ENCODE results near the gene PPCDC. TPM values are rescaled to one million over a fixed set of nuclear protein-coding genes. Genes with fewer than 3 reads are reported as not detected.

PPCDC gene
- total and polyA plus RNA-seq, 4 donors = 12.8 to 23.8 (median 20.8) TPM

DNA sequence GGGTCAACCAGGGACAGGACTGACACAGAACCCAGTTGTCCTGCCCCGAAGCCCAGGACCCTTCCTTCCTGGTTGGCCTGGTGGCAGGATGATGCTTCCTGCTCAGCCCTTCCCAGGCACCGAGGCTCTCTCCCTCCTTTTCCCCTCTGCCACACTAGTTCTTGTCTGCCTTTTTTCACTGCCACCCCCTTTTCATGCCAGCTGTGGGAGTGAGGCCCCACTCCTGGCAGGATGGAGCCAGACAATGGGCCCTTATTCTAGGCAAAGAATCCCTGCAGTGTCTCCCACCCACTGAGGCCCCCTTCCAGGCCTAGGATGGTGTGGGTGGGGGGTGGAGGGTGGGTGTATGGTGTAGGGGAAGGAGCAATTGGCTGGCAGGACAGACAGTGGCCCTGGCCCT, 29.2 kb upstream of the PPCDC start:
- H3K36me3 ChIP-seq (ENCODE audit: control insufficient read depth in 4 of 4, insufficient read depth in 4 of 4, low read length in 4 of 4) = no peaks in the 10 kb centered on the region
- no peak overlapping the region for H3K9ac ChIP-seq (ENCODE audit: insufficient read depth in 1 of 2, low read length in 2 of 2)
- WGBS, 2 donors = 54 to 61% methylated on average over 2 of the region's 2 CpGs
- ATAC-seq (ENCODE audit: insufficient read depth, low FRiP score) (no peak), DNase-seq (no peak)
- no peak overlapping the region for H3K4me3 ChIP-seq
- TF ChIP-seq, protein P1, sequence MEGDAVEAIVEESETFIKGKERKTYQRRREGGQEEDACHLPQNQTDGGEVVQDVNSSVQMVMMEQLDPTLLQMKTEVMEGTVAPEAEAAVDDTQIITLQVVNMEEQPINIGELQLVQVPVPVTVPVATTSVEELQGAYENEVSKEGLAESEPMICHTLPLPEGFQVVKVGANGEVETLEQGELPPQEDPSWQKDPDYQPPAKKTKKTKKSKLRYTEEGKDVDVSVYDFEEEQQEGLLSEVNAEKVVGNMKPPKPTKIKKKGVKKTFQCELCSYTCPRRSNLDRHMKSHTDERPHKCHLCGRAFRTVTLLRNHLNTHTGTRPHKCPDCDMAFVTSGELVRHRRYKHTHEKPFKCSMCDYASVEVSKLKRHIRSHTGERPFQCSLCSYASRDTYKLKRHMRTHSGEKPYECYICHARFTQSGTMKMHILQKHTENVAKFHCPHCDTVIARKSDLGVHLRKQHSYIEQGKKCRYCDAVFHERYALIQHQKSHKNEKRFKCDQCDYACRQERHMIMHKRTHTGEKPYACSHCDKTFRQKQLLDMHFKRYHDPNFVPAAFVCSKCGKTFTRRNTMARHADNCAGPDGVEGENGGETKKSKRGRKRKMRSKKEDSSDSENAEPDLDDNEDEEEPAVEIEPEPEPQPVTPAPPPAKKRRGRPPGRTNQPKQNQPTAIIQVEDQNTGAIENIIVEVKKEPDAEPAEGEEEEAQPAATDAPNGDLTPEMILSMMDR (IDR thresholded peaks at IDR 0.05; ENCODE audit: control extremely low read depth, extremely low read depth) = no peak
- H3K4me1 ChIP-seq (ENCODE audit: control insufficient read depth in 5 of 5, insufficient read depth in 5 of 5, low read length in 5 of 5) = peaks cover 0 to 18% (median 7%) of the 10 kb centered on the region in 5 donors
- H3K27me3 ChIP-seq (ENCODE audit: control insufficient read depth in 3 of 3, insufficient read depth in 3 of 3, low read length in 2 of 3) = peaks cover 0 to 6% (median 0%) of the 10 kb centered on the region in 3 donors
- H3K27ac ChIP-seq (ENCODE audit: low read depth in 1 of 2, low read length in 1 of 2) = no peak overlapping the region
- no peaks in the 10 kb centered on the region for H3K9me3 ChIP-seq (ENCODE audit: control insufficient read depth in 4 of 4, insufficient read depth in 3 of 4, low read length in 3 of 4)

DNA sequence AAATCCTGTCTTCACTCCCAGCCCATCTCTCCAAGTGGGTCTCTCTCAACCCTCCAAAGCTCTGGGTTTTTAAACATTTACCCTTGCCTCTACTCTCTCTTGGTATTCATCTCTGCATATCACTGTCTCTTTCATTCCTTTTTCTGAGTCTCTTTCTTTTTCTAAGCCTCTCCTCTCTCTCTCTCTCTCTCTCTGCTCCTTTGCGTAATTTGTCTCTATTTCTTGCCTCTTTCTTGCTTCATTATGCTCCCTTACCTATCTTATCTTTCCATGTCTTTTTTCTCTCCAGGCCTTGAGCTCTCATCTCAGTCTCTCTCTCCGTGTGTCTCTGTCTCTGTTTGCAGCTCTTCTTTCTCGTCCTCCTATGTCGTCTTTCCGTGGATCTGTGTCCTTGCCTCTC, 28.7 kb upstream of the PPCDC start:
- ATAC-seq (ENCODE audit: insufficient read depth, low FRiP score) = no peak

DNA sequence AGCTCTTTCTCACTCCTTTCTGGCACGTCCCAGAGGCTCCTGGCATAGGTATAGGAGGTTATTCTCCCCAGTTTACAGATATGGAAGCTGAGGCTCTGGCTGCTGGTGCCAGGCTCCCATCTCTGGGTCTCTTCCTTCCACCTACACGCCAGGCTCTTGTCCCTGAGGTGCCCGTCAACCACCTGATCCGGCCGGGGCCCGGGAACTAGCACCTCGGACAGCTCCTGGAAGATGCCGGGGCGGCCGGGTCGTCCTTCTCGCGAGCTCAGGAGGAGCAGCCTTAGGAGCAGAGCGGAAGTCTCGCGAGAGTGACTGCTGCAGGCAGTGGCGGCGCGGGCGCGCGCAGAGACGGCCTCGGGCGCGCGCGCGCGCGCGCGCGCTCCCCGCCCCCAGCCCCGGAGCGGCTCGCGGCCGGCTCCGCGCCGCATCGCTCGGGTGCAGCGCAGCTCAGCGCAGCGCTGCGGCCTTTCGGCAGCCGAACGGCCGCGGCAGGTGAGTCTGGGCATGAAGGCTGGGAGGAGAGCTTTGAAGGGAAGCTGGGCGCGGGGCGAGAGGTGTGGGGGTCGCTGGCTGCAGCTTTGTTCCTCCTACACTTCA, 28.1 kb upstream of the PPCDC start, which contains the start of gene SCAMP5:
TSS of gene SCAMP5 (plus strand) at position 382 of the 597 bp plus-strand sequence. CDS start 16,277 bp downstream, outside the sequence.
- Histone ChIP-seq H3K9ac (ENCODE audit: insufficient read depth in 1 of 2, low read length in 2 of 2) (peak within 1 kb of the TSS in 1 of 2 donors; percentile 34), H3K36me3 (ENCODE audit: control insufficient read depth in 4 of 4, insufficient read depth in 4 of 4, low read length in 4 of 4) (no peaks in the 10 kb centered on the region), H3K4me1 (ENCODE audit: control insufficient read depth in 5 of 5, insufficient read depth in 5 of 5, low read length in 5 of 5) (peaks cover 0 to 18% (median 7%) of the 10 kb centered on the region in 5 donors), H3K9me3 (ENCODE audit: control insufficient read depth in 4 of 4, insufficient read depth in 3 of 4, low read length in 3 of 4) (no peaks in the 10 kb centered on the region), H3K27me3 (ENCODE audit: control insufficient read depth in 3 of 3, insufficient read depth in 3 of 3, low read length in 2 of 3) (peaks cover 0 to 6% (median 0%) of the 10 kb centered on the region in 3 donors), H3K4me3 (peak within 1 kb of the TSS; percentile 62), H3K27ac (ENCODE audit: low read depth in 1 of 2, low read length in 1 of 2) (peak within 1 kb of the TSS in 1 of 2 donors; percentile 13)
- TF ChIP-seq, protein P1 (IDR thresholded peaks at IDR 0.05; ENCODE audit: control extremely low read depth, extremely low read depth) = no peak
- ATAC-seq (ENCODE audit: insufficient read depth, low FRiP score) (peak; percentile 98), DNase-seq (peak; percentile 93 to 98 (median 95))
- WGBS, 2 donors = 1% methylated on average over 54 to 58 of the region's 58 CpGs

More for the DNA sequence above, 28.7 kb upstream of the PPCDC start:
- WGBS, 2 donors = 50 to 53% methylated on average over 5 of the region's 5 CpGs
- DNase-seq = no peak
- no peak overlapping the region for H3K4me3 ChIP-seq
- H3K27me3 ChIP-seq (ENCODE audit: control insufficient read depth in 3 of 3, insufficient read depth in 3 of 3, low read length in 2 of 3) = peaks cover 0 to 6% (median 0%) of the 10 kb centered on the region in 3 donors
- no peak overlapping the region for H3K9ac ChIP-seq (ENCODE audit: insufficient read depth in 1 of 2, low read length in 2 of 2)
- H3K36me3 ChIP-seq (ENCODE audit: control insufficient read depth in 4 of 4, insufficient read depth in 4 of 4, low read length in 4 of 4) = no peaks in the 10 kb centered on the region
- peaks cover 0 to 18% (median 7%) of the 10 kb centered on the region in 5 donors for H3K4me1 ChIP-seq (ENCODE audit: control insufficient read depth in 5 of 5, insufficient read depth in 5 of 5, low read length in 5 of 5)
- TF ChIP-seq, protein P1 (IDR thresholded peaks at IDR 0.05; ENCODE audit: control extremely low read depth, extremely low read depth) = no peak
- H3K9me3 ChIP-seq (ENCODE audit: control insufficient read depth in 4 of 4, insufficient read depth in 3 of 4, low read length in 3 of 4) = no peaks in the 10 kb centered on the region
- no peak overlapping the region for H3K27ac ChIP-seq (ENCODE audit: low read depth in 1 of 2, low read length in 1 of 2)

Data from lung (tissue), 12 donors.